HG03095 (cell line): ENCODE results near the gene LAMB3.
A peak's percentile ranks its signal among the peaks of the same experiment; 100 is the strongest.

Experiments used
- ATAC-seq: cut with Tn5 transposase; IDR thresholded peaks from one replicate; pipeline ENCODE4 v1.9.1; 2021; ENCODE audit warnings: moderate library complexity; ENCODE audit not compliant: unreplicated experiment

The LAMB3 gene

GRCh38 chr1:209634005-209634737, 18.1 kb downstream of the LAMB3 start:
- no peak for ATAC-seq

DNA sequence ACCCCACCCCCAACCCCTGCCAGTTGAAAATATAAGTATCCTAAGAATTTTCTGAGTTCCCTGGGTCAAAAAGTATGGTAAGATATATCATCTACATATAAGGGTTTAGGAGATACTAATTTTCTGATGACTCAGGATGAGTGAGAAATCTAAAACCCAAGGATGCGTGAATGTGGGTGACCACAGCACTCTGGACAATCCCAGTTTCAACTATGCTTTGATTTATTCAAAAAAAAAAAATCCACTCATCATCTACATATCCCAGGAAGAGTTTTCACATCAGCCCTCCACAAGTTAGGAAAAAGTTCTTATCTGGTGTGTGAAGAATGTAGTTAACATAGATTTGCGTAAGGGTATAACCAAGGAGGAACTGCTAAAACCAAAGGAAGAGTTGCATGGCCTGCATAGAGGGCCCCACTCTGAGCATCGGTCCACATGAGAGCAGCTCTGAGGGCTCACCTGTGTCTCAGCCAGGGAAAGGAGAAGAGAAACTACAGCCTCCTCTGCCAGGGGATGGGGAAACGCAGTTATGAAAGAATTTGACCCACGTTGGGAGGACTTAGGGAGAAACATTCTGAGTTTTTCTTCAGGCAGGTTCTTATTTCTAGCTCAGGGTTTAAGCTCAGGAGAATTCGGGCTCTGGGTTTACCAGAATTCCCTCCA, 18.8 kb downstream of the LAMB3 start:
- no peak for ATAC-seq

DNA sequence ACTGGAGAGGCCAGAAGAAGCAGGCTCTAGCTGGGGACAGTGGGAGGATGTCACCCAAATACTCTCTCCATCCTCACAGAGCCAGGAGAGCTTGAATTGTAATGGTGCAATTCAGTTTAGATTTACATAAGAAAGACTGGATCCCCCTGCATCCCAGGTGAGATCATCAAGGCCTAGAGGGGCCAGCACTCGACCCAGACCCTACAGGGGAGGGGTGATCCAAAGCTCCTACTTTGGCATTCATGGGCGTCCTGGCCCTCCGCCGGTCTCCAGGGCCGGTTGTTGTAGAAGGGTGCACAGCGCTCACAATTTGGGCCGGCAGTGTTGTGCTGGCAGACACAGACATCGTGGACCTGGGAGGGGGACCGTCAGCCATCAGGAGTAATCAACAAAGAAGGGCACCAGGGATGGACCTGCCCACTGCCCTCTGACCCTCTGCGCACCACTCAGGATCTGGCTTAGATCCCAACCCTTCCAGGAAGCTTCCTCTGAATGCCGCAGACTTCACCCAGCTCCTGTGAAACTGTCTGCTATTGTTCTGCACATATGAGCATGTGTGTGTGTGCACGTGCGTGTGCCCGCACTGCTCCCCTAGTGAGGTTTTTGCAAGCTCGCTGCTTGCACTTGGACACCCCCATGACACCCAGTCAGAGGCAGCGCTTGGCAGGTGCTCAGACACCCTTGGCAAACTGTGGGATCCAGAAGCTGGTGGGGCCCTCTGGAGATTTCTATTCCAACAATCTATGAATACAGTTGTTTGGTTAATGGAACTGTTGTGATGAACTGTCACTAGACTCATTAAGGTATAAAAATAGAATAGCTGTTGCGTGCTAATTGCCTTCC, 21.6 kb downstream of the LAMB3 start:
- no peak for ATAC-seq

- ATAC-seq, result no peak
These were observed 22.4 kb downstream of the LAMB3 start for GRCh38 chr1:209629621-209630382.

GRCh38 chr1:209628618-209629299, 23.5 kb downstream of the LAMB3 start:
- no peak for ATAC-seq

DNA sequence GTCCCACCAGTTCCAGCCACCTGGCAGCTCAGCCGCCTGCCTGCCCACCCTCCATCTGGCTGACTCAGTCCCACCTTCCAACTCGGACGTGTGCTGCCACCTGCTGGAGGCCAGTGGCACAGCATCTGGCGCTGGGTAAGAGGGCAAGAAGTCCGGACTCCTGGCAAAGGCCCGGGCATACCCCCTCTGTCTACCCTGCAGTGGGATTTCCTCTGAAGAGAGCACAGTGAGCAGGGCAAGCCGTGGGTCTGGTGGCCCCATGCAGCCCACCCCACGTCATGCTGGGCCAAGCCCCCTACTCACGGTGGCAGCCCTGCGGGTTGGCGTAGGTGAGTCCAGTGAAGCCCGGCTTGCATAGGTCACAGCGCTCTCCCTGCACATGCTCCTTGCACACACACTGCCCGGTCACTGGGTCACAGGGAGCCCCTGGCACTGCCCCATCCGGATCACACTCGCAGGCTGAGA, 24.5 kb downstream of the LAMB3 start:
- peak; percentile 77 for ATAC-seq

- peak; percentile 32 for ATAC-seq
These were observed 25.0 kb downstream of the LAMB3 start for GRCh38 chr1:209627027-209627731.

DNA sequence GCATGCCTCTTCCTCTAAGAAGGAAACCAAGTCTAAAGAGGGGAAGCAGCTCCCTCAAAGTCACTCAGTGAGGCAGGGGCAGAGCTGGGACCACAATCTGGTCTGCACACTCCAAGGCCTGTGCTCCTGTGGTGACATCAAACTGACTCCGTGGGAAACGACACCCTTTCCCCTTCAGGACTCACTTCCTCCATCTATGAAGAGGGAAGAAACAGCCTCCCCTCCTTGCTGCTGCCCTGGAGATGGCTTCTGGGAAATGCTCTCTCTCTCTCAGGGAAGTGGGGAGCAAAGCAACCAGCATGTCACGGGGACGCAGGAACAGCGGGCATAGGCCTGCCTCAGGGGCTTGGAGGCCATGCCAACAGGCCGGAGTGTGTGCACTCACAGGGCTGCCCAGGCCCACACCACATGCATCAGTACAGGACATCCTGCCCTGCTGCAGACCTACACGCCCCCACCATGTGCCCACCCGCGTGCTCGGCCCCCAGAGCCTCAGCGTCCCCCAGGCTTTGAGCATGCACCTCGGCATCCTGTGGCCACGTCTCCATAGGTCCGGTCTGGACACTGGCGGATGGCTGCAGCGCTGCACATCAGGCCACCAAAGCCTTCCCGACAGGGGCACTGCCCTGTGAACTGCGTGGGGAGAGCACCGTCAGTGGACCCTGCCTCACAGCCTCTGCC, 25.7 kb downstream of the LAMB3 start:
- ATAC-seq, result no peak

DNA sequence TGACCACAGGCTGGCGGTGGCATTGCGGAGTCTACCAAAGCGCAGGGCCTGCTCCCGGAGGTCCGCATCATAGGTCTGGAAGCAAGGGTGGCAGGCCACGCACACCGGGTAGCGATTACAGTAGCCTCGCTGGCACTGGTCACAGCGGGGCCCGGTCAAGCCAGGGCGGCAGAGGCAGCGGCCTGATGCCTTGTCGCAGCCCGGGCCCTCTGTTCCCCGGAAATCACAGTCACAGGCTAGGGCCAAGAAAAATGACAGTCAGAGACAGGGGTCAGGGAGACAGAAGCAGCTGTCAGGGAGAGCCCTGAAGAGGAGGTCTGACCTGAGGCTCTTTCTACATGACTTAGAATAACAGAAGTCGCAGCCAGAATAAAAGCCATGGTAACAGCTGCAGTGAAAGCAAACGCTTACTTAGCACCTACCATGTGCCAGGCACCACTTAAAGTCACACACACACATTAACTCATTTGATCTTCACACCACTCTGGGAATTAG, 26.4 kb downstream of the LAMB3 start:
- ATAC-seq, result no peak

DNA sequence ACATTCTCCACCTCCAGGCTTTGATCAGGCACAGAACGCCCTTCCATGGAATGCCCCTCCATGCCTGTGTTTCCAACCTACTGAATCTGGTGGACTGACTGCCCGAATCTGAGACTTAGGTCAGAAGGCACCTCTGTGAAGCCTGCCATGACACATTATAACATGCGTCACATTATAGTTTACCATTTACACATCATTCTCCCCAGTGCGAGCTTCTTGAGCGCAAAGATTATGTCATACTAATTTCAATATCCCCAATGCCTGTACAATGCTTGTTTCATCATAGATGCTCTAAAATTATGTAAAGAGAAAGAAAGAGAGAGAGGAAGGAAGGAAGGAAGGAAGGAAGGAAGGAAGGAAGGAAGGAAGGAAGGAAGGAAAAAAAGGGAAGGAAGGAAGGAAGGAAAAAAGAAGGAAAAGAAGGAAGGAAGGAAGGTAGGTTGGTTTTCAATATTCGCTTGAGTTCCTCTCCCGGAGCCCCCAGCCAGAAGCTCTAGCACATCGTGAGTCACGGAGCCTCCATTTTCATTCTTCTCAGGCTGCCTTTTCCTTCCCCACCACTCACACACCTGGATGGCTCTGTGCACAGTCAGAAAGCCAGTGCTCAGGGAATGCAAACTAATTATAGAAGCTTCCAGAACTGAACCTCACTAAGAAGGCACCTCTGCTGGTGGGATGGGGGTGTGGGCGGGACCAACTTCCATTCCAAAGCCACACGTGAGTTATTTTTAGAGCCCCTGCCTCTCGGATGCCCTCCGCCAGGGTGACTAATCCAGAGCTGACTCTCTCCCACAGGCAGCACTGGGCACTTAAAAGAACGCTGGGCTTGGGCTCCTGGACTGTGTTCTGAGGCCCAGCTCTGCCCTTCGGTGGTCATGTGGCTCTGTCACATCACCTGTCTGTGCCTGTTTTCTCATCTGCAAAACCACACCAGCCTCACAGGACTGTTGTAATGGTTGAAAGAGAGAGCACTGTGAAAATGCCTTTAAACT, 27.4 kb downstream of the LAMB3 start:
- ATAC-seq, result no peak

DNA sequence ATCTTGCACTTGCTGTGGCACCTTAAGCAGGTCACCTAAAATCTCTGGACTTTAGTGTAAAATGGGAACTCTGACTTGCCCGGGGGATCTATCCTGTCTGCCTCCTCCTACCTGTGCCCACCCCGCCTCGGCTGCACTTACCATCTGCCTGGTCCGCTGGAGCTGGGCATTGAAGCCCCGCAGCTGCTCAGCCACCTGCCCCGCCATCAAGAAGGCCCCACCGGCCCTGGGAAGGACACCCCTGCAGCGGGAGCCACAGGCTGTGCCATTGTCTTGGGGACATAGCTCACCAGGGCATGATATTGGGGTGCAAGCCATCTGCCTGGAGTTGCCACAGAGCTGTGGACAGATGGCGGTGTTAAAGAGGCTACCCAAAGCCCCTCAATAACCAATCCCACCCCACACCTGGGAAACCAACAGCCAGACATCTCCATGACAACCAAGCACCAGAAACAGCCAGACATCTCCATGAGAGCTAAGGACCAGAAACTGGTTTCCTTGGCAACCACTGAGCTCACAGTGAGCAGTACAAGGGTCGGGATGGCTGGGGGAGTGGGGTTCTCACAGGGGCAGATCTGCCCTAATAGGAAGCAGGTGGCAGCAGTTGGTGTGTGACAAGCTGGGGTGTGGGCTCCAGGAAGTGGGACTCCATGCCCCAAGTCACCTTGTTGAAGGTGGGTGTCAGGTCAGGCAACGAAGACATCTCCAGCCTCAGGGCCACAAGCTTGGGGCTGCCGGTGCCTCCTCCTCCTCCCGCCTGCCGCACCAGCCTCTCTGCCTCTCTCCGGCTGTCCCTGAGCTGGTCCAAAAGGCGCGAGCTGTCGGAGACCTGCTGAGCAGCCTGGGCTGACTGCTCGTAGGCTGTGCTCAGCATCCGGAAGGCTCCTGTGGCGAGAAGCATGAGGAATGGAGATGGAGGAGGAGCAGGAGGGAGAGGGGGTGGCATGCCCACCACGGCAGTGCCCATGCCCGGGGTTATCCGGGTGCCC, 29.1 kb downstream of the LAMB3 start:
- no peak for ATAC-seq

DNA sequence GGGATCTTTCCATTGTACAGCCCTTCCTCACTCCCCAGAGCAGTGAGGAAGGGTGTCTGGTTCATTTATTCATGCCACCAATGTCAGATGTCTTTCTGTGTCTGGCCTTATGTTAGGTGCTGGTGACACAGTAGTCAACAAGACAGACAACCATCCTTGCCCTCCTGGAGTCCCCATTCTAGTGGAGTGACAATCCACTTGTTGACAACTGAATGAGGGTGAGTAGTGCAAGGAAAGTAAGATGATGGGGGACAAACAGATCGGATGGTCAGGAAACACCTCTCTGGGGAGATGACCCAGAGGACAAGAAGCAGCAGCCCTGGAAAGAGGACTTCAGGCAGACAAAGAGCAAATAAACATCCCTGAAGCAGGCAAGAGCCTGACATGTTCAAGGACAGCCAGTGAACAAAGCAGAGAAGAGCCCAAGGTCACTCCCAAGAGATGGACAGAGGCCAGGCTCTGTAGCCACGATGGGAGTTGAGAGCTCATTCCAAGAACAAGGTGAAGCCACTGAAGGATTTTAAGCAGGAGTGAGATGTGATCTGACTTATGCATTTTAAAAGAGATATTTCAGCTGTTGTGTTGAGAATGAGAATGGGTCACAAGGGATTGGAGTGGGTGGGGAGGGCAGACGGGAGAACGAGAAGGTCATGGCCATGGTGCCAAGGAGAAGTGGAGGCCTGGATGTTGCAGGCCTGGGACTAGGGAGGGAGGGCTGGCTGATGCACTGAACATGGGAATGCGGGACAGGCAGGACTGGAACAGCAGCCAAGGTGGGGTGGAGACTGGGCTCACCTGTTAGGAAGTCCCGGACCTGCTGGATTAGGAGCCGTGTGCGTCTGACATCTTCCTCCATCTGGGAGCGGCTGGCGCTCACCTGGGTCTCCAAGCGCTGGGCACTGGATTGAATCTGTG, 30.2 kb downstream of the LAMB3 start:
- ATAC-seq, result no peak

DNA sequence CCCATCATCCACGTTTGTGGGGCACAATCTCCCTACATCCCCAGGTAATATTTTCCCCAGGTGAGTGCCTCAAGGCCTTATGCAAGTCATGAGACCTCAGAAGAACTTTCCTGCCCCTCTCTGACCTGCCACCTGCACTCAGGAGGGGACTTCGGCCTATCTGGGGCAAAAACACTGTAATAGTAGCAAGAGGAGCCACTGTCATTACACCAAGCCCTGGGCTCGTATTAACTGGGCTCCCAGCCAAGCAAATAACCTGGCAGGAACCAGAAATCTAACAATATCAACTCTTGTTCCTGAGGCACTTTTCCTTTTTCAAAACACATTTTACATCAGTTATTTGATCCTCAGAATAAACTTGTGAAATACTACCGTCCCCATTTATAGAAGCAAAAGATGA, 30.9 kb downstream of the LAMB3 start:
- ATAC-seq, result no peak

DNA sequence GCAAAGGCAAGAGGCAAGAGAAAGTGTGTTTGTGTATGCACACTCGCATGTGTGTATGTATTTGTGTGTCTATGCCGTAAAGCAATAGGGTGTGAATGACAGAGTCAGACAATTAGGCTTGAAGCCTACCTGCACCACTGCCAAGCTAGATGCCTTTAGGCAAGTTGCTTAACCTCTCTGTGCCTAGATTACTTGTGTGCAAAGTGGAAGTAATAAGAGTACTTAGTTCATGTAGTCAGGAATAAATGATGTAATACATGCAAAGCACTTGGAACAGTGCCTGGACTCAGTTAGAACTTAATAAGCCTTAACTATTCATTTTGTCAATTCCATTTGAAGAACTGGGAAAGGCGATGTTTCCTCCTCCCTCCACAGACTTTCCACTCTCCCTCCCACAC, 31.7 kb downstream of the LAMB3 start:
- ATAC-seq, result no peak

GRCh38 chr1:209619696-209620486, 32.3 kb downstream of the LAMB3 start:
- ATAC-seq, result no peak
